HEK293T (cell line): ENCODE data around the gene ACAN.

Experiments used
- NFRKB ChIP-seq: fragments of 450-650 bp; IDR thresholded peaks from 2 replicates; pipeline ENCODE4 v1.6.1; 2016; ENCODE audit warnings: mild to moderate bottlenecking, moderate library complexity
- PKNOX1 ChIP-seq: fragments of 450-650 bp; IDR thresholded peaks from 2 replicates; pipeline ENCODE4 v1.6.1; 2016

GRCh38 chr15:88887068-88887580 lies 83.9 kb downstream of the ACAN start:
- no peak for TF ChIP-seq PKNOX1
- no peak for TF ChIP-seq NFRKB
